Suprapubic skin (tissue), 4 donors: Measurements from ENCODE around the gene SDC1. TPM values are rescaled to one million over a fixed set of nuclear protein-coding genes. Genes with fewer than 3 reads are reported as not detected.

ENCODE experiments used
- DNase-seq, 2 donors: peaks; one replicate each; pipeline ENCODE4 v3.0.0-alpha.2; 2019; ENCODE audit warnings: low spot score in 2 of 2
- H3K27ac ChIP-seq: fragments of 200-600 bp; sonication (generic); one replicate; pipeline ENCODE4 v1.5.1; 2019
- H3K27me3 ChIP-seq: fragments of 200-600 bp; sonication (generic); one replicate; pipeline ENCODE4 v1.5.1; 2019
- H3K36me3 ChIP-seq: fragments of 200-600 bp; sonication (generic); one replicate; pipeline ENCODE4 v1.5.1; 2019
- H3K4me1 ChIP-seq: fragments of 200-600 bp; sonication (generic); one replicate; pipeline ENCODE4 v1.5.1; 2019
- H3K4me3 ChIP-seq: fragments of 200-600 bp; sonication (generic); one replicate; pipeline ENCODE4 v1.5.1; 2019; ENCODE audit warnings: mild to moderate bottlenecking
- H3K9me3 ChIP-seq: fragments of 200-600 bp; sonication (generic); one replicate; pipeline ENCODE4 v1.5.1; 2019
- CTCF ChIP-seq, 2 donors: fragments of 200-600 bp in 1 of 2; fragments of 450-650 bp in 1 of 2; sonication (generic) in 1 of 2; IDR thresholded peaks; one replicate each; pipeline ENCODE4 v1.5.1; 2016 to 2019; ENCODE audit warnings: antibody characterized with exemption in 2 of 2, mild to moderate bottlenecking in 1 of 2, moderate library complexity in 1 of 2
- EP300 ChIP-seq: sonication (generic); formaldehyde crosslinking; IDR thresholded peaks from one replicate; pipeline ENCODE4 v1.6.1; 2017; ENCODE audit warnings: antibody characterized with exemption
- POLR2A ChIP-seq, 2 donors: fragments of 450-650 bp; IDR thresholded peaks; one replicate each; pipeline ENCODE4 v1.6.1; 2017; ENCODE audit warnings: antibody characterized with exemption in 2 of 2, mild to moderate bottlenecking in 2 of 2, moderate library complexity in 2 of 2
- POLR2AphosphoS5 ChIP-seq, 3 donors: sonication (generic); formaldehyde crosslinking; IDR thresholded peaks; one replicate each; pipeline ENCODE4 v1.6.1; 2017; ENCODE audit warnings: antibody characterized with exemption in 3 of 3
- WGBS: methylation state at CpG from one replicate; pipeline ENCODE4 v1.1.5; 2018; 5-methylcytosine and 5-hydroxymethylcytosine counted together
- total RNA-seq, 4 donors: library from RNA; depleted of rRNA; stranded (reverse); fragments of >200 nt; gene quantifications; one replicate each; pipeline ENCODE4 v1.1.0, GENCODE V29; 2016

SDC1 gene
- total RNA-seq, 4 donors from 2014 or later: 258 to 892 (median 636) TPM

- TF ChIP-seq POLR2AphosphoS5 (IDR thresholded peaks at IDR 0.05) (no peak), CTCF (IDR thresholded peaks at IDR 0.05) (no peak), POLR2A (IDR thresholded peaks at IDR 0.05) (no peak), EP300 (no peak)
- no peak overlapping the region for H3K4me3 ChIP-seq
- H3K9me3 ChIP-seq: no peaks in the 10 kb centered on the region
- H3K4me1 ChIP-seq: peaks cover 39% of the 10 kb centered on the region
- no peaks in the 10 kb centered on the region for H3K27me3 ChIP-seq
- no peak for DNase-seq
- peak overlapping the region; percentile 75 for H3K27ac ChIP-seq
- WGBS: 62% methylated on average over 14 of the region's 14 CpGs
- H3K36me3 ChIP-seq: peaks cover 19% of the 10 kb centered on the region
Observed at GRCh38 chr2:20198796-20199632, 25.9 kb downstream of the SDC1 start.

GRCh38 chr2:20198001-20198400, 26.9 kb downstream of the SDC1 start:
- peaks cover 9% of the 10 kb centered on the region for H3K36me3 ChIP-seq
- H3K4me3 ChIP-seq: no peak overlapping the region
- no peaks in the 10 kb centered on the region for H3K9me3 ChIP-seq
- H3K4me1 ChIP-seq: peaks cover 39% of the 10 kb centered on the region
- DNase-seq: no peak
- 43% methylated on average over 9 of the region's 9 CpGs for WGBS
- peak overlapping the region; percentile 75 for H3K27ac ChIP-seq
- TF ChIP-seq POLR2AphosphoS5 (IDR thresholded peaks at IDR 0.05): no peak
- no peak for TF ChIP-seq EP300
- no peak for TF ChIP-seq POLR2A (IDR thresholded peaks at IDR 0.05)
- TF ChIP-seq CTCF (IDR thresholded peaks at IDR 0.05): no peak
- no peaks in the 10 kb centered on the region for H3K27me3 ChIP-seq

GRCh38 chr2:20197192-20197591, 27.7 kb downstream of the SDC1 start:
- H3K4me1 ChIP-seq: peaks cover 34% of the 10 kb centered on the region

GRCh38 chr2:20196657-20197161, 28.2 kb downstream of the SDC1 start:
- Histone ChIP-seq H3K36me3 (no peaks in the 10 kb centered on the region), H3K9me3 (no peaks in the 10 kb centered on the region), H3K4me1 (peaks cover 35% of the 10 kb centered on the region), H3K27me3 (no peaks in the 10 kb centered on the region), H3K27ac (peak overlapping the region; percentile 75), H3K4me3 (no peak overlapping the region)
- no peak for DNase-seq
- TF ChIP-seq CTCF (IDR thresholded peaks at IDR 0.05): no peak
- no peak for TF ChIP-seq POLR2A (IDR thresholded peaks at IDR 0.05)
- TF ChIP-seq POLR2AphosphoS5 (IDR thresholded peaks at IDR 0.05): no peak
- TF ChIP-seq EP300: no peak
- 37% methylated on average over 12 of the region's 16 CpGs for WGBS

More at GRCh38 chr2:20197192-20197591, 27.7 kb downstream of the SDC1 start:
- Histone ChIP-seq H3K27me3 (no peaks in the 10 kb centered on the region), H3K9me3 (no peaks in the 10 kb centered on the region), H3K4me3 (no peak overlapping the region), H3K36me3 (peaks cover under 1% of the 10 kb centered on the region), H3K27ac (peak overlapping the region; percentile 75)
- WGBS: 52% methylated on average over 9 of the region's 9 CpGs
- no peak for DNase-seq
- TF ChIP-seq CTCF (IDR thresholded peaks at IDR 0.05) (no peak), POLR2A (IDR thresholded peaks at IDR 0.05) (no peak), EP300 (no peak), POLR2AphosphoS5 (IDR thresholded peaks at IDR 0.05) (no peak)

GRCh38 chr2:20196053-20196656, 28.8 kb downstream of the SDC1 start:
- peak overlapping the region; percentile 75 for H3K27ac ChIP-seq
- H3K36me3 ChIP-seq: no peaks in the 10 kb centered on the region
- H3K9me3 ChIP-seq: no peaks in the 10 kb centered on the region
- peaks cover 36% of the 10 kb centered on the region for H3K4me1 ChIP-seq
- H3K27me3 ChIP-seq: no peaks in the 10 kb centered on the region
- TF ChIP-seq POLR2A (IDR thresholded peaks at IDR 0.05) (no peak), POLR2AphosphoS5 (IDR thresholded peaks at IDR 0.05) (no peak), EP300 (no peak), CTCF (IDR thresholded peaks at IDR 0.05) (no peak)
- 64% methylated on average over 7 of the region's 7 CpGs for WGBS
- DNase-seq: no peak
- H3K4me3 ChIP-seq: no peak overlapping the region
